ENCODE measurements around the gene PDCD6IP.
A peak's percentile ranks its signal among the peaks of the same experiment; 100 is the strongest.
"Not testable (repeated sequence)": the region's sequence is repeated elsewhere in the genome, so short reads cannot be mapped to it uniquely, and the experiment has no call there.

The PDCD6IP gene

GRCh38 chr3:33850599-33850998, 52.2 kb downstream of the PDCD6IP start:
- not testable (repeated sequence) for DNase-seq

GRCh38 chr3:33855407-33855806, 57.0 kb downstream of the PDCD6IP start:
- not testable (repeated sequence) for DNase-seq

- DNase-seq, result no peak
These were observed 57.6 kb downstream of the PDCD6IP start for GRCh38 chr3:33855884-33856546.

- not testable (repeated sequence) for DNase-seq
These were observed 59.3 kb downstream of the PDCD6IP start for GRCh38 chr3:33857701-33858100.

- no peak for DNase-seq
These were observed 59.7 kb downstream of the PDCD6IP start for GRCh38 chr3:33858131-33858530.

- DNase-seq, result no peak
These were observed 62.1 kb downstream of the PDCD6IP start for GRCh38 chr3:33860373-33861050.

GRCh38 chr3:33865133-33865532, 66.7 kb downstream of the PDCD6IP start:
- DNase-seq, result no peak

- DNase-seq, result no peak
These were observed 69.9 kb downstream of the PDCD6IP start for GRCh38 chr3:33868309-33868708.

- no peak for DNase-seq
These were observed 71.5 kb downstream of the PDCD6IP start for GRCh38 chr3:33869977-33870376.

GRCh38 chr3:33874815-33875214, 76.4 kb downstream of the PDCD6IP start:
- no peak for DNase-seq

- no peak for DNase-seq
These were observed 77.2 kb downstream of the PDCD6IP start for GRCh38 chr3:33875680-33876079.

GRCh38 chr3:33877187-33877586, 78.8 kb downstream of the PDCD6IP start:
- no peak for DNase-seq

- no peak for DNase-seq
These were observed 81.1 kb downstream of the PDCD6IP start for GRCh38 chr3:33879540-33879939.

GRCh38 chr3:33881156-33882064, 83.0 kb downstream of the PDCD6IP start:
- no peak for DNase-seq

GRCh38 chr3:33882296-33882695, 83.9 kb downstream of the PDCD6IP start:
- no peak for DNase-seq

GRCh38 chr3:33883538-33883950, 85.1 kb downstream of the PDCD6IP start:
- DNase-seq, result peak; percentile 73

- DNase-seq, result no peak
These were observed 85.6 kb downstream of the PDCD6IP start for GRCh38 chr3:33883951-33884561.

GRCh38 chr3:33884701-33885100, 86.3 kb downstream of the PDCD6IP start:
- no peak for DNase-seq

- no peak for DNase-seq
These were observed 87.1 kb downstream of the PDCD6IP start for GRCh38 chr3:33885496-33885895.

GRCh38 chr3:33886015-33886414, 87.6 kb downstream of the PDCD6IP start:
- no peak for DNase-seq

GRCh38 chr3:33887478-33887877, 89.0 kb downstream of the PDCD6IP start:
- DNase-seq, result no peak

- no peak for DNase-seq
These were observed 91.1 kb downstream of the PDCD6IP start for GRCh38 chr3:33889394-33890039.

GRCh38 chr3:33892655-33893054, 94.2 kb downstream of the PDCD6IP start:
- no peak for DNase-seq
